ENCODE data around the gene RXFP1. TPM values are rescaled to one million over a fixed set of nuclear protein-coding genes. Genes with fewer than 3 reads are reported as not detected.

RXFP1 gene
- total and polyA plus RNA-seq, 9 donors = 0.35 to 3.6 (median 0.73) TPM

DNA sequence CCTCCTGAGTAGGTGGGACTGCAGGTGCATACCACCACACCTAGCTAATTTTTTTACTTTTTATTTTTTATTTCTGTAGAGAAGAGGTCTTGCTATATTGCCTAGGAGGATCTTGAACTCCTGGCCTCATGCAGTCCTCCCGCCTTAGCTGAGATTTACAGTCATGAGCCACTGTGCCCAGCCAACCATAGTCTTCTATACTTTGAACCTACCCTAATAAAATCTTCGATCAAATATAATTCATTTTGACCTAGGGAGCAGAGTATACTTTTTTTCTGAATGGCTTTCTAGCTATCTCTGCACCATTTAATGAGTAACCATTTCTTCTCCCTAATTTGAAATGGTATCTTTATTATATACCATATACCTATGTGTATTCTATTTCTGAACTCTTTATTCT lies 157.1 kb downstream of the RXFP1 start:
- no peak for DNase-seq
- Histone ChIP-seq H3K4me3 (no peak overlapping the region), H3K27ac (no peak overlapping the region), H3K27me3 (no peaks in the 10 kb centered on the region), H3K4me1 (ENCODE audit: insufficient read depth) (peaks cover 1% of the 10 kb centered on the region), H3K36me3 (no peaks in the 10 kb centered on the region), H3K9me3 (no peaks in the 10 kb centered on the region)
- TF ChIP-seq CTCF (IDR thresholded peaks at IDR 0.05) (no peak), EP300 (IDR thresholded peaks at IDR 0.05) (no peak), POLR2A (IDR thresholded peaks at IDR 0.05) (no peak)
- intact Hi-C loops (cut with DNase I) = no loop called here
- 95 to 99% (median 97%) methylated on average over 2 of the region's 2 CpGs for WGBS, 3 donors

GRCh38 chr4:158681629-158682028 lies 159.9 kb downstream of the RXFP1 start:
- no peaks in the 10 kb centered on the region for H3K36me3 ChIP-seq
- H3K27me3 ChIP-seq = no peaks in the 10 kb centered on the region
- no peaks in the 10 kb centered on the region for H3K4me1 ChIP-seq (ENCODE audit: insufficient read depth)
- TF ChIP-seq EP300 (IDR thresholded peaks at IDR 0.05) = no peak
- no peak for TF ChIP-seq CTCF (IDR thresholded peaks at IDR 0.05)
- TF ChIP-seq POLR2A (IDR thresholded peaks at IDR 0.05) = no peak
- intact Hi-C loops (cut with DNase I) = no loop called here
- 81 to 92% (median 89%) methylated on average over 1 of the region's 1 CpG for WGBS, 3 donors
- no peaks in the 10 kb centered on the region for H3K9me3 ChIP-seq
- no peak overlapping the region for H3K27ac ChIP-seq
- DNase-seq = no peak
- H3K4me3 ChIP-seq = no peak overlapping the region

DNA sequence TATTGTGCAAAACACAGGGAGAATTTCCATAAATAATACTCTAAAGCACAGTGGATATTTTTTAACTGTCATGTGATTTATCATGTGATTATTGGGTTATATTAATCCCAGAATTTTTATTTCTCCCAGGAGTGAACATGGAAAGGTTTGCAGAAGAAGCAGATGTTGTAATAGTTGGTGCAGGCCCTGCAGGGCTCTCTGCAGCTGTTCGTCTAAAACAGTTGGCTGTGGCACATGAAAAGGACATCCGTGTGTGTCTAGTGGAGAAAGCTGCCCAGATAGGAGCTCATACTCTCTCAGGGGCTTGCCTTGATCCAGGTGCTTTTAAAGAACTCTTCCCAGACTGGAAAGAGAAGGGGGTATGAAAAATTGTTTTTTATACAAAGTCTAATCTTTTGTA lies 160.4 kb downstream of the RXFP1 start:
- H3K27ac ChIP-seq = no peak overlapping the region
- no peaks in the 10 kb centered on the region for H3K4me1 ChIP-seq (ENCODE audit: insufficient read depth)
- 59 to 66% (median 61%) methylated on average over 2 of the region's 2 CpGs for WGBS, 3 donors
- H3K27me3 ChIP-seq = no peaks in the 10 kb centered on the region
- TF ChIP-seq POLR2A (IDR thresholded peaks at IDR 0.05) (no peak), CTCF (IDR thresholded peaks at IDR 0.05) (no peak), EP300 (IDR thresholded peaks at IDR 0.05) (no peak)
- H3K9me3 ChIP-seq = no peaks in the 10 kb centered on the region
- H3K4me3 ChIP-seq = no peak overlapping the region
- no peak for DNase-seq
- intact Hi-C loops (cut with DNase I) = no loop called here
- no peaks in the 10 kb centered on the region for H3K36me3 ChIP-seq

DNA sequence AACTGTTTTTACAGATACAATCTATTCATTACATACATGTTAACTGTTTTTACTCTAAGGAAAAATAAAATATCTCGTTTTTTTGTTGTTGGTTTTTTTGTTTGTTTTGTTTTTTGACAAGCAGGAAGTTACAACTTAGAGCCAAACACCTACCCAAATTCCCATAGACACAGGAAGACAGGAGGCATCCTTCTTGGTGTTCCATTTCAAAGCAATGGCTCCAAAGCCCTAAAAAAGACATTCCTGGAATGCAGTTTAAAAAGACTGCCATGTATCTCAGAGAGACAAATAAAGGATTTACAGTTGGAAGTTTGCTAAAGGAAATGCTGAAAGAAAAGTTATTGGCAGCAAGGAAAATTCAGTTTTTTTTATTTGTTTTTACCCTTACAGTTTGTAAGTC lies 167.1 kb downstream of the RXFP1 start:
- Histone ChIP-seq H3K27ac (no peak overlapping the region), H3K4me3 (no peak overlapping the region), H3K36me3 (no peaks in the 10 kb centered on the region), H3K4me1 (ENCODE audit: insufficient read depth) (no peaks in the 10 kb centered on the region), H3K27me3 (no peaks in the 10 kb centered on the region), H3K9me3 (no peaks in the 10 kb centered on the region)
- intact Hi-C loops (cut with DNase I) = no loop called here
- TF ChIP-seq CTCF (IDR thresholded peaks at IDR 0.05) (no peak), POLR2A (IDR thresholded peaks at IDR 0.05) (no peak), EP300 (IDR thresholded peaks at IDR 0.05) (no peak)
- no peak for DNase-seq
- WGBS, 3 donors = 72 to 90% (median 78%) methylated on average over 1 of the region's 1 CpG

Small RNAs within 50 kb of the gene (small RNA-seq; reads per million reads assigned to genes)
- not detected for gene RF00012

Other genes starting within 250 kb of the RXFP1 start
- gene C4orf46, start 150.0 kb downstream of the RXFP1 start, total RNA-seq = 1 to 10 TPM; 3.6 to 6.4 (median 4.5) TPM
- 1 to 10 TPM; 4.6 to 6.0 TPM for gene C4orf46, start 150.0 kb downstream of the RXFP1 start, polyA plus RNA-seq
- gene ETFDH, start 150.4 kb downstream of the RXFP1 start, total RNA-seq = 10 to 100 TPM; 13.6 to 26.7 (median 19.5) TPM
- 10 to 100 TPM; 15.1 to 35.9 TPM for gene ETFDH, start 150.4 kb downstream of the RXFP1 start, polyA plus RNA-seq
- 10 to 100 TPM; 10.9 to 18.2 (median 14.5) TPM for gene PPID, start 201.5 kb downstream of the RXFP1 start, total RNA-seq
- gene PPID, start 201.5 kb downstream of the RXFP1 start, polyA plus RNA-seq = 10 to 100 TPM; 14.8 to 54.8 TPM
- 10 to 100 TPM; 10.8 to 34.1 (median 20.9) TPM for gene FNIP2, start 247.1 kb downstream of the RXFP1 start, total RNA-seq
- 10 to 100 TPM in 1 of 2 donors, 1 to 10 TPM in 1; 6.1 to 18.3 TPM for gene FNIP2, start 247.1 kb downstream of the RXFP1 start, polyA plus RNA-seq

All from ovary (tissue), 9 donors.